Epidermal melanocyte (primary cell): Measurements from ENCODE around the gene KLHDC7B.
"Not testable (repeated sequence)": the region's sequence is repeated elsewhere in the genome, so short reads cannot be mapped to it uniquely, and the experiment has no call there.

Experiments used
- DNase-seq: peaks from one replicate; pipeline ENCODE4 v3.0.0; 2011; ENCODE audit warnings: low spot score; ENCODE audit not compliant: insufficient read length

KLHDC7B gene

DNA sequence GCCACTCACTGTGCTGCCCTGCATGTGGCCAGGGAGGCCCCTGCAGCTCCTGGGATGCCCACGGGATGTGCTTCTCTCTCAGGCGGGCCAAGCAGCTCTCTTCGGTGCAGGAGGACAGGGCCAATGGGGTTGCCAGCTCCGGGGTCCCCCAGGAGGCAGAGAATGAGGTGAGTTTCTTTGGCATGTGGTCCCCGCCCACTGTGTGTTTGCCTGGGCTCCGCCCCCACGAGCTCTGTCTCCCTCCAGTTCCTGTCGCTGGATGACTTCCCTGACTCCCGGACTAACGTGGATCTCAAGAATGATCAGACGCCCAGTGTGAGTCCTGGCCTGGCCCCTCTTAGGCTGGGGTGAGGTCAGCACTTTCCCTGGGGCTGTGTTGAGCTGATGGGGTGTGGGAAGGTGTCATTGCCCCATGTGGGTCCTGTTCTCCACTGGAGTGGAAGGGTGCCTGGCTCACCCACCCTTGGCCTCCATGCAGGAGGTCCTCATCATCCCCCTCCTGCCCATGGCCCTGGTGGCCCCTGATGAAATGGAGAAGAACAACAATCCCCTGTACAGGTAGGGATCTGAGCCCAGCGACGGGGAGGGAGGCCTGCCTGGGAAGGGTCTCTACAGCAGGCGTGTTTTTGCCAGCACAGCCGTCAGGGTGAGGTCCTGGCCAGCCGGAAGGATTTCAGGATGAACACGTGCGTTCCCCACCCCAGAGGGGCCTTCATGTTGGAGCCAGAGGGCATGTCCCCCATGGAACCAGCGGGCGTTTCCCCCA lies 28.0 kb upstream of the KLHDC7B start:
- DNase-seq, result no peak

DNA sequence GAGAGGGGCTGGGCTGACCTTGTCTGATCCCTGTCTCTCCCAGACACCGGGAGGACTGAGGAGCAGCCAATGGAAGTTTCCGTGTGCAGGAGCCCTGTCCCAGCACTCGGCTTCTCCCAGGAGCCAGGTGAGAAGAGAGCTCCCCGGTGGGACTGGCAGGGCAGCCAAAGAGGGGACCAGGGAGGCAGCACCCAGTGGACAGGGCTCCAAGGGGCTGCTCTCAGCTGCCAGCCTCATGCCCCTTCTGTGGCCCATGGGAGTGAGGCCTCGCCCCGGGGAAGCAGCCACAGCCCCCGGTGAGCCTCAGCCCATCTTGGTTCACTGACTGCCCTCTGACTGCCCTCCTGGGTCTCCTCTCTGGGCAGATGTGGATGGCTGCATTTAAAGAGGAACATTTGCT lies 27.1 kb upstream of the KLHDC7B start:
- DNase-seq, result no peak

DNA sequence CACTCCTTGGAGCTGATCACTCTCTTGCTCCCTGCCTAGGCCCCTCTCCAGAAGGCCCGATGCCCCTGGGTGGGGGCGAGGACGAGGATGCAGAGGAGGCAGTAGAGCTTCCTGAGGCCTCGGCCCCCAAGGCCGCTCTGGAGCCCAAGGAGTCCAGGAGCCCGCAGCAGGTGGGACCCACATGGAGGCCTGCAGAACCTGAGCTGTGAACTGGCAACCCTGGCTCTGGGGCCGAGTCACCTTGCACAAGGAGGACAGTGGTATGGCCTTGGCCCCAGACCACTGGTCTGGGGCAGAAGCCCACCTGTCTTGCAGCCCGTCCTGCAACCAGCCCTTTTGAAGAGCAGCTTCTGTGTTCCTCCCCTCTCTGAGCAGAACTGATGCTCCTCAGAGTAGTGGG lies 26.5 kb upstream of the KLHDC7B start:
- no peak for DNase-seq

DNA sequence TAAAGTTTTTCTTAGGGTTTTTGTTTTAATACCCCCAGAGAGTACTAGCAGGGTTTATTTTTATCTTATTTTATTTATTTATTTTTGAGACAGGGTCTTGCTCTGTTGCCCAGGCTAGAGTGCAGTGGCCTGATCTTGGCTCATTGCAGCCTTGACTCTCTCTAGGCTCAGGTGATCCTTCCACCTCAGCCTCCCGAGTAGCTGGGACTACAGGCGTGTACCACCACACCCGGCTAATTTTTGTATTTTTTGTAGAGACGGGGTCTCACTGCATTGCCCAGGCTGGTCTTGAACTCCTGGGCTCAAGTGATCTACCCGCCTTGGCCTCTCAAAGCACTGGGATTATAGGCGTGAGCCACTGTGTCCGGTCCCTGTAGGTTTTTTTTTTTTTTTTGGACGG lies 25.5 kb upstream of the KLHDC7B start:
- not testable (repeated sequence) for DNase-seq

DNA sequence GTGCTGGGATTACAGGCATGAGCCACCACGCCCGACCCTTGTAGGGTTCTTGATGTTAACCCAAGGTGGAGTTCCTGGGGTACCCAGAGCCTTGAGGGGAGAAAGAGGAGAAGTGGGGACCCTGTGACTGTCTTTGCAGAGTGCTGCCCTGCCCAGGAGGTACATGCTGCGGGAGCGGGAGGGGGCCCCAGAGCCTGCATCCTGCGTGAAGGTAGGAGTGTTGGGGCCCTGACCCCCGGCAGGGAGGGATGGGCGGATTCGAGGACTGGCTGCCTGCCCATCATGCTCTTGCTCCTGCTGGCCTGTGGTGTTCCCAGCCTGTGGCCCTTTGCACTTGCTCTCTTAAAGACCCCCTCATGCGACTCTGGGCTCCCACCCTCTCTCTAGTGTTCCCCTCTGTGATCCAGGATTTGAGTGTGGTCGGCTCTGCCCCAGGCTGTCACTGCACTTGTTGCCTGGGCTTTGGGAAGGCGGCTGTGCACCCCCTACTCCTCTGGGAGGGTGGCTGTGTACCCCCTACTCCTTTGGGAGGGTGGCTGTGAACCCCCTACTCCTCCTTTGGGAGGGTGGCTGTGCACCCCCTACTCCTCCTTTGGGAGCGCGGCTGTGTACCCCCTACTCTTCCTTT lies 24.8 kb upstream of the KLHDC7B start:
- DNase-seq, result peak; percentile 5

DNA sequence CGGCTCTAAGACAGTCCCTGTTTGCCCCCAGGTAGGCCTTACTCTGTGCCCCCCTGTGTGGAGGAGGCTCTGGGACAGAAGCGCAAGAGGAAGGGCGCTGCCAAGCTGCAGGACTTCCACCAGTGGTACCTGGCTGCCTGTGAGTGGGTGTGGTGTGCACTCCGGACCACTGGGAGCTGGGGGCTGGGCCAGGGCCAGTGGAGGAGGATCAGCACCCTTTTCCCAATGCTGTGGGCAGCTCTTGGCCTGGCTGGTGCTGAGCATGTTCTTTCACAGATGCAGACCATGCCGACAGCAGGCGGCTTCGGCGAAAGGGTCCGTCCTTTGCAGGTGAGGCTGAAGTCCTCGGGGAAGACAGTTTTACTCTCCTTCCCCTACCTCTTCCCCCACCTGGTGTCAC lies 24.0 kb upstream of the KLHDC7B start:
- no peak for DNase-seq

DNA sequence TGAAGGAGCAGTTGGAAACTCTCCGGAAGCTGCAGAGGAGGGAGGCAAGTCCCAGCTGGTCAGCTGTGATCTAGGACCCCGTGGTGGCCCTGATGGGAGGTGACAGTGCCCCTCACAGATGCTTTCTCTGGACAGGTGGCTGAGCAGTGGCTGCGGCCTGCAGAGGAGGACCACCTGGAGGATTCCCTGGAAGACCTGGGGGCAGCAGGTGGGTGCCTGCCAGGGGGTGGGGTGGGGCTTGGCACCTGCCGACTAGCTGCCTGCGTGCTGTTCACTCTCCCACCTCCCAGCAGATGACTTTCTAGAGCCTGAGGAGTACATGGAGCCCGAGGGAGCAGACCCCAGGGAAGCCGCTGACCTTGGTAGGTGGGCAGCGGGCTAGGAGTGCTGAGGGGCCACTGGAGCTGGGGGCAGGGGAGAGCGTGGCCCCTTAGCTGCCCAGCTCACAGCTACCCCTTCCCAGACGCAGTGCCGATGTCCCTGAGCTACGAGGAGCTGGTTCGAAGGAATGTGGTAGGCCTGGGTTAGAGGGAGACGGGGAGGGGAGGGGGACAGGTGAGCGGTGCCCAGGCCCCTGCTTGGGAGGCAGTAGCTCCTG lies 23.4 kb upstream of the KLHDC7B start:
- no peak for DNase-seq

DNA sequence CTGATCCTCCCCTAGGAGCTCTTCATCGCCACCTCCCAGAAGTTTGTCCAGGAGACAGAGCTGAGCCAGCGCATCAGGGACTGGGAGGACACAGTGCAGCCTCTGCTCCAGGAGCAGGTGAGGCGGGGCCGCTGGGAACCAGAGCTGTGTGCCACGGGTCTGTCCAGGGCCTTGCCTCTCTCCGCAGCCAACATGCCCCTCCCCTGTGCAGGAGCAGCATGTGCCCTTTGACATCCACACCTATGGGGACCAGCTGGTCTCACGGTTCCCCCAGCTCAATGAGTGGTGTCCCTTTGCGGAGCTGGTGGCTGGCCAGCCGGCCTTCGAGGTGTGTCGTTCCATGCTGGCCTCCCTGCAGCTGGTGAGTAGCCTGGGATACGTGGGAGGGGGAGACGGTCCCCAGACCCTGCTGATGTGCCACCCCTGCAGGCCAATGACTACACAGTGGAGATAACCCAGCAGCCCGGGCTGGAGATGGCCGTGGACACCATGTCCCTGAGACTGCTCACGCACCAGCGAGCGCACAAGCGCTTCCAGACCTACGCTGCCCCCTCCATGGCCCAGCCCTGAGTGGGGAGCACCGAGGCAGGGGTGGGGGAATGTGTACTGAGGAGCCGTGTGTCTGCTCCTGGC lies 22.8 kb upstream of the KLHDC7B start:
- no peak for DNase-seq

DNA sequence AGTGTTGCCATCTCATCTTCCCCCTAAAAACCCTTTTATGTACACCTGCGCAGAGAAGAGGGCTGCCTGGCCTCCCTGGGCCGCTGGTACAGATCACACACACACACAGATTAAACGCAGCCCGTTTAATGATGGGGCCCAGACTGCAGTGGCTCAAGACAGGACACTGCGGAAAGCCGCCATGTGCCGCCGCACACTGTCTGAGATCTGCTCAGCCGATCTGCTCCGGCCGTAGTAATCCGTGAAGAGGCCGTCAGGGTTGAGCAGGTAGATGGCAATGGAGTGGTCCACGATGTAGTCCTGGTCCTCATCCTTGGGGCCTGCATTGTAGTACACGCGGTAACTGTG lies 22.3 kb upstream of the KLHDC7B start:
- DNase-seq, result no peak

DNA sequence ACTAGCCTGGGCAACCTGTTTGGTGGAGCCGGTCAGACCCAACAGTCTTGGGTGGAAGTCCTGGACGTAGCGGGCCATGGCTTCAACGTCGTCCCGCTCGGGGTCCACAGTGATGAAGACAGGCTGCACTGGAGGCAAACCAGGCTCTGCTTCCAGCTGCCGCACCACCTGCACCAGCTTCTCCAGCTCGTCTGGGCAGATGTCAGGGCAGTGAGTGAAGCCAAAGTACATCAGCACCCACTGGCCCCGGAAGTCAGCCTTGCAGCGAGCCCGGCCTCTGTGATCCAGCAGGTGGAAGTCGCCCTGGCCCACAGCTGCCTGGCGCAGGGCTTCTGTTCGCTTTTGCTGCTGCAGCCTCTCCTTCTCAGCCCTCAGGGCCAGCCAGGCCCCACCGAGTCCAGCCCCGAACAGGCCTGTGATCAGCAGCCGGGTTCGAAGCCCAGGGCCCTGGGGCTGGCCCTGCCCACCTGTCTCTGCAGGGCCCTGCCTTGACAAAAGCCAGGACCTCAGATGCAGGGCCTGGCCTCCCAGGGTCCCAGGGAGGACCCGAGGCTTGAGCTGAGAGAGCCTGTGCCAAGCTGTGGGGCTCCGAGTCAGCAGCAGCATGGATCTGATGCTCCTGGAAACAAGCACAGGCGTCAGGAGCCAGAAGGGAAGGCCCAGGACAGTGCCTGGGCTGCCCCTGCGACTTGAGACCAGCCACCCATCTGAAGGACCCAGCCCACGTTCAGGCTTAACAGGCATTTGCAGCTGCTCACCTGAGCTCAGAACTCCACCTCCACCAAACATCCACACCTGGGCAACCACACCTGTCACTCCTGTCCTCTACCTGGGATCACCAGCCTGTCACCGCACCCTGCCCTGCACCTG lies 21.7 kb upstream of the KLHDC7B start:
- DNase-seq, result no peak

DNA sequence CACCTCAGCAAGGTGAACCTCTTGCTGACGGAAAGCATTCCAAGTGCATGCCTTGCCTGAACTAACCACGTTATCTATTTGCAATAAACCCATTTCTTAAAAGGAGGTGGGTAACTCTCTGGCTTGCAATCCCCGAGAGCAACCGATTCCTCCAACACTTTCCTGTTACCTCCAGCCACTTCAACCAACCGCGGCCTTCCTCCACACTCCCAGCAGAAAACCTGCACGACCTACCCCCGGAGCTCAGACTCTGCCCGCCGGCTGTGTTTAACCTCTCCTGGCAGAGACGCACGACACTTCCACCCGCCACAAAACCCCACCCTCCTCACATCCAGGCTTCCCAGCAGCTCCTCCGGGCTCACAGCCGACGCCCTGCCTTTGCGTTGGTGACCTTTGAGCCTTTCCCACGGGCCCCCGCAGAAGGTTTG lies 21.0 kb upstream of the KLHDC7B start:
- DNase-seq, result no peak

DNA sequence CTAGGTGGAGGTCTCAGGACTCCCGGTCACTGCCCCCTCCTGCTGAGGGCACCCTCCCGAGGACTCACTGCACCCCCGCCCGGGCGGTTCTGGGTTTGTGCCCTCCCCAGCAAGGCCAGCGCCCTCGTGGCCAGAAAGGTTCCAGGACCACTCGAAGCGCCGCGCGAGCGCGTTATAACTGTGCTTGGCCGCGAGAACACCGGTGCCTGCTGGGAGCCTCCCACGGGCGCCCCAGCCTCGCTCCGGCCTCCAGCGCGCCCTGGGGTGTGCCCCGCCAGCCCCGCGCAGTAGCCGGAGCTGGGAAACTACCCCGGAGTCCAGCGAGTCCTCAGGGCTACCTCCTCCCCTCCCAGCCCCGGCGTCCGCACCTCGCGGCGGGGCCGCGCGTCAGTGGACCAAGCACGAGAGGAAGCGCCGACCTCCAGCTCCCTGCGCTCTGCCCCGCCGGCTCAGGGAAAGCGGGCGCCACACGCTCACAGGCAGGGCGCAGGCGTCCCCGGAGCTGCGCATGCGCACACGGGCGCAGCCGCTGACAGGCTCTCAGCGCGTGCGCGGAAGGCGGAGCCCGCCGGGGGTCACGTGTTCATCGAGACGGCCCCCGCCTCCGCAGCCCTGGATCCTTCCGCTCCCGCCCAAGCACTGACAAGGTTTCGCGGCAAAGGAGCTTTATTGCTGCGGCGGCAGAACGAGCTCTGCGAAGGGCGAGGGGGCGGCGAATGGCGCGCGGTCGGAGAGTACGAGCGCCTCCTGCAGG lies 20.4 kb upstream of the KLHDC7B start, which contains the start of gene SCO2:
Gene SCO2, minus strand, starts transcription at position 495 of the 754 bp plus-strand sequence. CDS start 1,187 bp downstream, outside the sequence.
- peak; percentile 100 for DNase-seq

DNA sequence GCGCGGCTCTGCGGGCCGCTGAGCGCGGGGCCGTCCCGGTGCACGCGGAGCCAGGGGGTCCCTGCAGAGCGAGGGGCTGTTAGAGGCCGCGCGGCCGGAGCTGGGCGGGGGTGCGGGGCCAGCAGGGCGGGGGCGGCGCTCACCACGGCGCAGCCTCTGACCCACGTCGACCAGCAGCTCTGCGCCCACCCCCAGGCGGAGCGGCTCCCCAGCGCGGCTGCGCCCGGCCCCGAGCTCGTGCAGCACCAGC lies 19.9 kb upstream of the KLHDC7B start:
- no peak for DNase-seq

DNA sequence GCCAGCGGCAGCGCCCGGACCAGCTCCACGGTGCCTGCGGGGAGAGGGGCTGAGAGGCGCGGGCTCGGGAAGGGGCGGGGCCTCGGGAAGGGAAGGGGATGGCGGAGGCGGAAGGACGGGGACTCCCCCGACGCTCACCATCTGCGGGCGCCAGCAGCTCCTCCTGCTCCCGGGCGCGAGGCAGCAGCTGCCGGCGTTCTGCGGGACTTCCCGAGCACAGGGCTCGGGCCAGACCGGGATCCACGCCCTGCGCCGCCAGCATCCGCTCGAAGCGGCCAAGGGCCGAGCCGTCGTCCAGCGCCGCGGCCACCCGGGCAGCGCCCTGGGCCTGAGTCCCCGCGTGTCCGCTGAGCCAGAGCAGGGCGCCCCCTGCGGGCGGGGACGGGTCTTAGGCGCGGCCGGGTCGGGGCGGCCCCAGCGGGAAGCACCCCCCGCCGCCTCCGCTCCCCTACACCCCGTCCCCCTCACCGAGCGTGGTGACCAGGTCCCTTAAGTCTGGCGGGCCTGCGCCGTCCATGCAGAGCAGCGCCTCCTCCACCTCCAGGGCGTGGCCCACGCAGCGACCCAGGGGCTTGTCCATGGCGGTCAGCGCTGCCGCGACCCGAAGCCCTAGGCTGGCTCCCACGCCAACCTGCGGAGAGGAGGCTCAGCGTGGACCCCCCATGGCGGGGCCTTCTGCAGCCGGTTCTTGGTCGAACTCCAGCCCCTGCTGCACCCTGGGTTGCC lies 19.4 kb upstream of the KLHDC7B start:
- DNase-seq, result peak; percentile 86

DNA sequence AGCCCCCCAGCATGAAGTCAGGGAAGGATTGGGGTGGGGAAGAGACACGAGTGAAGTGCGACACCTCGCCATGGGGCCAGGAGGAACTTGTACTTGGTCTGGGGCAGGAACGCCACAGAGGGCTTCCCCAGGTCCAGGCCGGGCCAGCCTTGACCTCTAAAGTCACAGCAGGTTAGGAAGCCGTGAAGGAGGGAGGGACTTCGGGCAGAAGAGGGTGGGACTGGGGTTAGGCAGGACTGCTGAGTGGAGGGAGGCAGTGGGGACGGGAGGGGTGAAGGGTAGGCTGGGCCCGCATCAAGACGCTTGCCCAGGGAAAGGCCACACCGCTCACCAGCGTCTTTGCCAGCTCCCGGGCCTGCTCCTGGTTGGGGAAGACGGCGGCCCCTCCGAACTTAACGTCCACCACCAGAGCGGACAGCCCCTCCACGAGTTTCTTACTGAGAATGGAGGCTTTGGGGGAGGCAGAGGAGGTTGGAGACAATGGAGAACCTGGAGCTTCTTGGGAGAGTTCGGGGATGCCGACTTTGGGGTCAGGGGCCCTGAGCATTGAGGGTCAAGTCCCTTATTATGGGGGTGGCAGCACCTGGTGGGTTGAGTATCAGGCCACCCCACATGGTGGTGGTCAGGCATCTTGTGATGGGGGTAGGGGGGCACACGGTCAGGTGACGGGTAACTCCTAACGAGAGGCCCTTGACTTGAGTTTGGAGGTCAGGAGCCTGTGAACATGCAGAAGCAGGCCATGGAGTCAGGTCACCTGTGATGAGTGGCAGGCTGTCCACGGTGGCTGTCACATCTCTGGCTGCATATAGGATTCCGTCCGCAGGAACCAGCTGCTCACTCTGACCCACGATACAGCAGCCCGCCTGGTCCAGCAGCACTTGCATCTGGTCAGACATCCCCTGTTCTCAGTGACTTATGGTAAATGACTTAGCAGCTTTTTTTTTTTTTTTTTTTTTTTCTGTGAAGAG lies 18.6 kb upstream of the KLHDC7B start:
- no peak for DNase-seq

DNA sequence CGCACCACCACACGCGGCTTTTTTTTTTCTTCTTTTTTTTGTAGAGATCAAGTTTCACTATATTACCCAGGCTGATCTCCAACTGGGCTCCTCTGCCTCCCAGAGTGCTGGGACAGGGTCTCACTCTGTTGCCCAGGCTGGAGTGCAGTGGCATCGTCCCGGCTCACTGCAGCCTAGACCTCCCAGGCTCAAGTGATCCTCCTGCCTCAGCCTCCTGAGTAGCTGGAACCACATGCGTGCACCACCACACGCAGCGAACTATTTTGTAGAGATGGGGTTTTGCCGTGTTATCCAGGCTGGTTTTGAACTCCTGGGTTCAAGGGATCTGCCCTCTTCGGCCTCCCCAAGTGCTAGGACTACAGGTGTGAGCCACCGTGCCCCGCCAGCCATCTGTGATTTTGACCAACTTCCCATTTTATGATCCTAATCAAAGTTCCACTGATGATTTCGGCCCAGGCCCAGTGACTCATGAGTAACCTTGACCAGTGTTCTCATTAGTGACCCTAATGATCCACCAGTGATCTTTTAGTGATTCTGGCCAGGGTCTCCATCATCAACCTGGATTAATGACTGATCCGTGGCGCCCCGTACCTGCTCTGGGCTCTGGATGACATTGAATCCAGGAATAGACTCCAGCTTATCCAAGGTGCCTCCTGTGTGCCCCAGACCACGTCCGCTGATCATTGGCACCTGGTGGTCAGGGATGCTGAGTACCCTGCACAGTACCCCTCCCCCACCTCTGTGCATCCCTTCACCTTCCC lies 17.6 kb upstream of the KLHDC7B start:
- DNase-seq, result no peak

DNA sequence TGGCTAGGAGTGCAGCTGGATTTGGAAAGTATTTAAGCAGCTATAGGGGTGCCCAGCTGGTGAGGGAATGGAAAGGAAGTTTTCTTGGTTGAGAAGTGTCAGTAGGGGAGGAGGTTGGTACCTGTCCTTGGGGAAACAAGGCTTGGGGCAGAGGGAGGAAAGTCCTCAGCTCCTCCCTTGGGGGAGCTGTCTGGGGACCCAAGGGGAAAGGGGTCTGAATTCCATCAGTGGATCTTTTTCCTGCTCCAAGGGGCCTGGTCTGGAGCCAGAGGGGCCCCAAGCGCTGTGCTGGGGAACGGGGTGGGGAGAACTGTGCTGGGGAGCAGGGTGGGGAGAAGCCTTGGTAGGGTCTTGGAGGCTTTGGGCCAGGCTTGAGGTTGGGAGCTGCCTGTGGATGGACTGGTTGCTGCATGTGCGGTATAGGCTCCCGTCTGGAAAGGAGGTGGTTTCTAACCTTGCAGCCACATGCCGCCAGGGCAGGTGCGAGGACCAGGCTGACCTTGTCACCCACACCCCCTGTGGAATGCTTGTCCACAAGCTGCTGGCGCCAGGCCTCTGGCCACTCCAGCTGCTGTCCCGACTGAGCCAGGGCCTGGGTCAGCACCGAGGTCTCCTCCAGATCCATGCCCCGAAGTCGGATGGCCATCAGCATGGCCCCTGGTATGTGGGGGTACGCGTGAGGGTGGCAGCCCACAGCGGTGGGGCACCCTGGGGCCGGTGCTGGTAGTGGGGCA lies 16.9 kb upstream of the KLHDC7B start:
- DNase-seq, result no peak
